Kidney glomerular epithelial cell (primary cell): ENCODE measurements around the gene CNOT6.

Source experiments
- DNase-seq: peaks from one replicate; lab custom pipeline; 2025; lab: John Stamatoyannopoulos, UW

Gene CNOT6

GRCh38 chr5:180599981-180600553, 105.9 kb downstream of the CNOT6 start:
- no peak for DNase-seq

- no peak for DNase-seq
Observed at GRCh38 chr5:180600554-180601041, 106.4 kb downstream of the CNOT6 start.

GRCh38 chr5:180601591-180602480, 107.7 kb downstream of the CNOT6 start:
- DNase-seq = no peak

- DNase-seq = no peak
Observed at GRCh38 chr5:180602481-180603075, 108.4 kb downstream of the CNOT6 start.

GRCh38 chr5:180603076-180603594, 109.0 kb downstream of the CNOT6 start:
- no peak for DNase-seq

- no peak for DNase-seq
Observed at GRCh38 chr5:180604271-180604670, 110.1 kb downstream of the CNOT6 start.

GRCh38 chr5:180605554-180606214, 111.5 kb downstream of the CNOT6 start:
- no peak for DNase-seq

GRCh38 chr5:180606215-180606785, 112.1 kb downstream of the CNOT6 start:
- DNase-seq = no peak

GRCh38 chr5:180607861-180608571, 113.8 kb downstream of the CNOT6 start:
- peak; percentile 35 for DNase-seq

- DNase-seq = no peak
Observed at GRCh38 chr5:180608572-180609310, 114.6 kb downstream of the CNOT6 start.

- no peak for DNase-seq
Observed at GRCh38 chr5:180609386-180609785, 115.2 kb downstream of the CNOT6 start.

- no peak for DNase-seq
Observed at GRCh38 chr5:180609817-180610550, 115.8 kb downstream of the CNOT6 start.

GRCh38 chr5:180611140-180611850, 117.1 kb downstream of the CNOT6 start:
- DNase-seq = no peak

- no peak for DNase-seq
Observed at GRCh38 chr5:180612683-180613082, 118.5 kb downstream of the CNOT6 start.

GRCh38 chr5:180613188-180613813, 119.1 kb downstream of the CNOT6 start:
- no peak for DNase-seq

GRCh38 chr5:180613814-180614188, 119.6 kb downstream of the CNOT6 start:
- DNase-seq = no peak

- DNase-seq = no peak
Observed at GRCh38 chr5:180618487-180618828, 124.3 kb downstream of the CNOT6 start.

- DNase-seq = no peak
Observed at GRCh38 chr5:180618829-180619562, 124.8 kb downstream of the CNOT6 start.
